K562 (cell line): ENCODE data around the gene PLOD1. TPM values are rescaled to one million over a fixed set of nuclear protein-coding genes. Genes with fewer than 3 reads are reported as not detected.

ENCODE experiments used
- ATF3 ChIP-seq, 2 experiments: fragments of 450-650 bp in 1 of 2; sonication (generic) in 1 of 2; formaldehyde crosslinking in 1 of 2; IDR thresholded peaks in 1 of 2; conservative IDR thresholded peaks in 1 of 2; 2 replicates each; pipeline versions ENCODE4 v1.6.1 to v1.8.1; 2016 to 2023; ENCODE audit warnings: mild to moderate bottlenecking in 2 of 2, moderate library complexity in 2 of 2, inconsistent platforms in 1 of 2, missing genetic modification reagents in 1 of 2
- CBFA2T2 ChIP-seq: fragments of 450-650 bp; conservative IDR thresholded peaks from 2 replicates; pipeline ENCODE4 v1.6.1; 2017; ENCODE audit warnings: mild to moderate bottlenecking
- EP400 ChIP-seq: fragments of 450-650 bp; IDR thresholded peaks from 2 replicates; pipeline ENCODE4 v1.6.1; 2017; ENCODE audit warnings: antibody characterized with exemption, mild to moderate bottlenecking, moderate library complexity
- HDAC1 ChIP-seq, 2 experiments: fragments of 450-650 bp; IDR thresholded peaks; 2 replicates each; pipeline ENCODE4 v1.6.1; 2016 to 2017; ENCODE audit warnings: inconsistent platforms in 1 of 2, mild to moderate bottlenecking in 1 of 2, moderate library complexity in 1 of 2
- HDAC2 ChIP-seq: fragments of 450-650 bp; IDR thresholded peaks from 2 replicates; pipeline ENCODE4 v1.6.1; 2016; ENCODE audit warnings: mild to moderate bottlenecking
- MAZ ChIP-seq, 2 experiments: fragments of 450-650 bp in 1 of 2; sonication (generic) in 1 of 2; formaldehyde crosslinking; IDR thresholded peaks in 1 of 2; conservative IDR thresholded peaks in 1 of 2; 2 replicates each; pipeline versions ENCODE4 v1.4.0 to v1.5.0; 2020; ENCODE audit warnings: mild to moderate bottlenecking in 1 of 2, missing genetic modification reagents in 1 of 2
- PTRF ChIP-seq: fragments of 450-650 bp; IDR thresholded peaks from 2 replicates; pipeline ENCODE4 v1.6.1; 2016; ENCODE audit warnings: mild to moderate bottlenecking, missing genetic modification characterization, missing compliant biosample characterization
- SMARCA5 ChIP-seq: fragments of 450-650 bp; IDR thresholded peaks from 2 replicates; pipeline ENCODE4 v1.6.1; 2016
- TRIM24 ChIP-seq, 2 experiments: fragments of 450-650 bp; IDR thresholded peaks; 2 replicates each; pipeline ENCODE4 v1.6.1; 2016
- XRCC5 ChIP-seq: fragments of 200-400 bp; formaldehyde crosslinking; IDR thresholded peaks from 2 replicates; pipeline ENCODE4 v1.6.1; 2017; ENCODE audit warnings: low read depth, mild to moderate bottlenecking, low read length
- ZBTB43 ChIP-seq: sonication (generic); formaldehyde crosslinking; IDR thresholded peaks from 2 replicates; pipeline ENCODE4 v1.8.0; 2023; ENCODE audit warnings: mild to moderate bottlenecking, missing genetic modification reagents
- ZNF121 ChIP-seq: sonication (generic); formaldehyde crosslinking; conservative IDR thresholded peaks from 2 replicates; pipeline ENCODE4 v1.8.0; 2022; ENCODE audit warnings: missing genetic modification reagents
- ZNF274 ChIP-seq: IDR thresholded peaks from 2 replicates; pipeline ENCODE4 v1.6.1; 2011; ENCODE audit warnings: low read depth, mild to moderate bottlenecking, low read length, moderate library complexity, borderline replicate concordance
- polyA plus RNA-seq, 8 experiments: library from polyadenylated mRNA; depleted of rRNA in 4 of 8; stranded (reverse) in 5 of 8; unstranded in 3 of 8; fragments of >200 nt; fragmentation: Nextera tagmentation in 2 of 8; fragmentation: Illumina TruSeq in 1 of 8; extraction: Ambion mirVana in 2 of 8; extraction: Trizol in 1 of 8; gene quantifications; 2 replicates each; pipeline versions ENCODE4 v1.2.1 to v1.2.3, GENCODE V29; 2011 to 2014; ENCODE audit warnings: inconsistent platforms in 1 of 8, missing spikeins in 1 of 8
- total RNA-seq, 7 experiments: library from RNA; depleted of rRNA in 6 of 7; stranded (reverse); fragments of >200 nt in 6 of 7; fragmentation: Illumina TruSeq in 2 of 7; extraction: Trizol in 2 of 7; gene quantifications; 2 replicates each; pipeline versions ENCODE4 v1.2.1 to v1.2.3, GENCODE V29; 2011 to 2021; ENCODE audit warnings: low replicate concordance in 1 of 7

The PLOD1 gene
- total and polyA plus RNA-seq, 9 of the 15 experiments (the other 6 are each of a cell fraction or from before 2014, with no cell fraction given) = 16.6 to 90.8 (median 52.7) TPM

- peak; percentile 14; the same call in 1 of the 2 replicates for TF ChIP-seq ATF3 (IDR thresholded peaks at IDR 0.05)
- TF ChIP-seq ATF3 (CRISPR knock-in tag; conservative IDR thresholded peaks at IDR 0.05) = no peak
- no peak for TF ChIP-seq PTRF (tag)
- peak; percentile 100 for TF ChIP-seq ZNF121 (CRISPR knock-in tag)
- peak; percentile 82 for TF ChIP-seq SMARCA5
- no peak for TF ChIP-seq ZNF274
- TF ChIP-seq ZBTB43 (CRISPR knock-in tag) = no peak
- TF ChIP-seq HDAC2 = peak; percentile 86
- no peak for TF ChIP-seq CBFA2T2
- peak in 1 of 2 experiments; percentile 37; a peak in 2 of 4 replicates for TF ChIP-seq TRIM24 (IDR thresholded peaks at IDR 0.05)
- TF ChIP-seq XRCC5 = no peak
- TF ChIP-seq EP400 = 0 out of 2 replicates have a peak, but pooled peaks have one; percentile 8
- TF ChIP-seq MAZ (CRISPR knock-in tag; conservative IDR thresholded peaks at IDR 0.05 in 1 of 2, IDR thresholded peaks at IDR 0.05 in 1 of 2) = no peak
- TF ChIP-seq HDAC1 (IDR thresholded peaks at IDR 0.05) = 0 out of 4 replicates have a peak, but pooled peaks of 1 of the 2 experiments have one; percentile 13
Observed at GRCh38 chr1:12016182-12016581, 81.7 kb downstream of the PLOD1 start (continued).
